ENCODE results near the gene CELF4. TPM values are rescaled to one million over a fixed set of nuclear protein-coding genes. Genes with fewer than 3 reads are reported as not detected.
A peak's percentile ranks its signal among the peaks of the same experiment; 100 is the strongest.

Gene CELF4
- total and polyA plus RNA-seq, 4 donors = 0.24 to 3.0 (median 1.3) TPM

DNA sequence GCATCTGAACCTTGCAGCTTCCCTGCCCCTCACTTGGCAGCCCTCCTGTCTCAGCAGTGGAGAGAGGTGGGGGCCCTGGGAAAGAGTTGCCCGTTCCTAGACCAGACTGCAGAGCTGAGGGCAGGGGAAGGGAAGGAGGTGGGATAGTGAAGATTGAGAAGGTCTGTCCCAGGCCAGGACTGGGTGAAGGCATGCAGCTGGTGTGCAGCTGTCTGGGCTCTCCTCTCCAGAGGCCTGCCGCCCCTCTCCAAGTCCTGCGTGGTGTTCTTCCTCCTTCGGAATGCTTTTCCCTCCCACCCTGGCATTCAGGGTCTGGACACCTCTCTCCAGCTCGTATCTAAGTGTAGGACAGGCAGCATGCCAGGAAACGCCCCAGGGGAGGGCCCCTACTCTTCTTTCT, 323.5 kb downstream of the CELF4 start:
- H3K4me1 ChIP-seq (ENCODE audit: control insufficient read depth in 5 of 5, insufficient read depth in 5 of 5, low read length in 5 of 5) = peaks cover 0 to 22% (median 0%) of the 10 kb centered on the region in 5 donors
- no peaks in the 10 kb centered on the region for H3K27me3 ChIP-seq (ENCODE audit: control insufficient read depth in 3 of 3, insufficient read depth in 3 of 3, low read length in 2 of 3)
- H3K4me3 ChIP-seq = no peak overlapping the region
- H3K9me3 ChIP-seq (ENCODE audit: control insufficient read depth in 4 of 4, insufficient read depth in 3 of 4, low read length in 3 of 4) = no peaks in the 10 kb centered on the region
- no peak for ATAC-seq (ENCODE audit: insufficient read depth, low FRiP score)
- TF ChIP-seq, protein P1, sequence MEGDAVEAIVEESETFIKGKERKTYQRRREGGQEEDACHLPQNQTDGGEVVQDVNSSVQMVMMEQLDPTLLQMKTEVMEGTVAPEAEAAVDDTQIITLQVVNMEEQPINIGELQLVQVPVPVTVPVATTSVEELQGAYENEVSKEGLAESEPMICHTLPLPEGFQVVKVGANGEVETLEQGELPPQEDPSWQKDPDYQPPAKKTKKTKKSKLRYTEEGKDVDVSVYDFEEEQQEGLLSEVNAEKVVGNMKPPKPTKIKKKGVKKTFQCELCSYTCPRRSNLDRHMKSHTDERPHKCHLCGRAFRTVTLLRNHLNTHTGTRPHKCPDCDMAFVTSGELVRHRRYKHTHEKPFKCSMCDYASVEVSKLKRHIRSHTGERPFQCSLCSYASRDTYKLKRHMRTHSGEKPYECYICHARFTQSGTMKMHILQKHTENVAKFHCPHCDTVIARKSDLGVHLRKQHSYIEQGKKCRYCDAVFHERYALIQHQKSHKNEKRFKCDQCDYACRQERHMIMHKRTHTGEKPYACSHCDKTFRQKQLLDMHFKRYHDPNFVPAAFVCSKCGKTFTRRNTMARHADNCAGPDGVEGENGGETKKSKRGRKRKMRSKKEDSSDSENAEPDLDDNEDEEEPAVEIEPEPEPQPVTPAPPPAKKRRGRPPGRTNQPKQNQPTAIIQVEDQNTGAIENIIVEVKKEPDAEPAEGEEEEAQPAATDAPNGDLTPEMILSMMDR (IDR thresholded peaks at IDR 0.05; ENCODE audit: control extremely low read depth, extremely low read depth) = no peak
- WGBS, 2 donors = 63 to 69% methylated on average over 6 of the region's 6 CpGs
- H3K36me3 ChIP-seq (ENCODE audit: control insufficient read depth in 4 of 4, insufficient read depth in 4 of 4, low read length in 4 of 4) = no peaks in the 10 kb centered on the region
- DNase-seq = peak; percentile 34 to 41 (median 34)
- no peak overlapping the region for H3K27ac ChIP-seq (ENCODE audit: low read depth in 1 of 2, low read length in 1 of 2)
- no peak overlapping the region for H3K9ac ChIP-seq (ENCODE audit: insufficient read depth in 1 of 2, low read length in 2 of 2)

DNA sequence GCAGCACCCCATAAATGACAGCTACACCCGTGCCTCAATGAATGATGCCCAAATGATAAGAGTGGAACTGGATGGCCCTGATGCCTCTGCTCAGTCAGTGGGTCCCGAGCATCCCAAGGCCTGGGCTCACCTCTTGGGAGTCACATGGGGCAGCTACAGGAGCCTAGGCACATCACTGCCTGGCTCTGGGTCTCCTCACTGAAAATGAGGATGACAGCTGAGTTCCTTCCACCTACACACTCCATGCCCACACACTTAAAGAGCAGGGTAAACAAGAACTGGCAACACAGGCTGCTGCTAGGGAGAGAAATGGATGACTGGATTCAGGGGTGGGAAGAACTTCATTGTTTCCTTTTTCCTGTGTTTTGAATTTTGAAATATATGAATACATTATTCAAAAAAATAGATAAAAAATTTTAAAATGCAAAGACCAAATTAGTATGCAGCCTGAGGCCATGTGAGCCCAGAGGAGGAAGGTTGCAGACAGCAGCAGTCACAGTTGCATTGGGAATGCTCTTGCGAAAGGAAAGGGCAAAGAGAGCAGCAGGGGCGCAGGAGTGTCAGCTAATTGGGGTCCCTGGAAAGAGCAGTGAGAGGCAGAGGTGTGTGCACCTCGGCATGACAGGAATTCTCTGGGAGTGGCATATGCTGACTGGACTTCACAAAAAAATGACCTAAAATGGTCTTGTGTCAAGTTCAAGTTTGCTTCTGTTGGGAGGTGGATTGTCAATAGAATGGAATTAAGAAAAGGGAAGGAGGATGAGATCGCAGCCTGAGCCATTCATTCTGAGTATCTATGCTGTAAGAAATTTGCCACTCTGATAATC, 327.1 kb downstream of the CELF4 start:
- Histone ChIP-seq H3K9me3 (ENCODE audit: control insufficient read depth in 4 of 4, insufficient read depth in 3 of 4, low read length in 3 of 4) (no peaks in the 10 kb centered on the region), H3K4me3 (no peak overlapping the region), H3K27me3 (ENCODE audit: control insufficient read depth in 3 of 3, insufficient read depth in 3 of 3, low read length in 2 of 3) (no peaks in the 10 kb centered on the region), H3K27ac (ENCODE audit: low read depth in 1 of 2, low read length in 1 of 2) (no peak overlapping the region), H3K4me1 (ENCODE audit: control insufficient read depth in 5 of 5, insufficient read depth in 5 of 5, low read length in 5 of 5) (peaks cover 0 to 20% (median 0%) of the 10 kb centered on the region in 5 donors), H3K36me3 (ENCODE audit: control insufficient read depth in 4 of 4, insufficient read depth in 4 of 4, low read length in 4 of 4) (no peaks in the 10 kb centered on the region), H3K9ac (ENCODE audit: insufficient read depth in 1 of 2, low read length in 2 of 2) (no peak overlapping the region)
- TF ChIP-seq, protein P1 (IDR thresholded peaks at IDR 0.05; ENCODE audit: control extremely low read depth, extremely low read depth) = no peak
- 76 to 83% methylated on average over 6 of the region's 6 CpGs for WGBS, 2 donors
- DNase-seq (no peak), ATAC-seq (ENCODE audit: insufficient read depth, low FRiP score) (no peak)

DNA sequence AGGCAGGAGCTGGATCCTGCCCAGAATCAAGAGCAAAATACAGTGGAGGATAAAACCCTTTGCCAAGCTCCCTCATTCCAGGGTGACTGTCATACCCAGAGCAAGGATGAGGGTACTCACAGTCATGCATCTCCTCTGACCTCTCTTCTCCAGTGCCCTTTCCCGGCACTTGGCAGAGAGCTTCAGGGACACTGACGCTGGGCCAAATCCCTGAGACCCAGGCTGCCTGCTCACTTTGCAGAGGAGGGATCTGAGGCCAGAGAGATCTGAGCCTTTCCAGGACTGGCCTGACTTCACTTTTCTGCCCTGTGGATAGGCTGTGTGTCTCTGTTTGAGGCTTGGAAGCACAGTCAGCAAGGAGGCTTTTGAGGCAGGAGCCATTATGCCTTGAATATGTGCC, 330.0 kb downstream of the CELF4 start:
- H3K4me1 ChIP-seq (ENCODE audit: control insufficient read depth in 5 of 5, insufficient read depth in 5 of 5, low read length in 5 of 5) = peaks cover 0 to 7% (median 0%) of the 10 kb centered on the region in 5 donors
- H3K27me3 ChIP-seq (ENCODE audit: control insufficient read depth in 3 of 3, insufficient read depth in 3 of 3, low read length in 2 of 3) = no peaks in the 10 kb centered on the region
- H3K9ac ChIP-seq (ENCODE audit: insufficient read depth in 1 of 2, low read length in 2 of 2) = no peak overlapping the region
- H3K9me3 ChIP-seq (ENCODE audit: control insufficient read depth in 4 of 4, insufficient read depth in 3 of 4, low read length in 3 of 4) = no peaks in the 10 kb centered on the region
- H3K36me3 ChIP-seq (ENCODE audit: control insufficient read depth in 4 of 4, insufficient read depth in 4 of 4, low read length in 4 of 4) = peaks cover 0 to 3% (median 0%) of the 10 kb centered on the region in 4 donors
- H3K27ac ChIP-seq (ENCODE audit: low read depth in 1 of 2, low read length in 1 of 2) = no peak overlapping the region
- H3K4me3 ChIP-seq = no peak overlapping the region
- ATAC-seq (ENCODE audit: insufficient read depth, low FRiP score) = no peak
- WGBS, 2 donors = 94 to 95% methylated on average over 2 of the region's 2 CpGs
- no peak for DNase-seq
- TF ChIP-seq, protein P1 (IDR thresholded peaks at IDR 0.05; ENCODE audit: control extremely low read depth, extremely low read depth) = no peak
